ENCODE results near the gene ETV3L. TPM values are rescaled to one million over a fixed set of nuclear protein-coding genes. Genes with fewer than 3 reads are reported as not detected.
A peak's percentile ranks its signal among the peaks of the same experiment; 100 is the strongest.

ETV3L gene
- total and polyA plus RNA-seq, 2 experiments from 2014 or later: not detected

GRCh38 chr1:157050836-157051235 lies 48.8 kb downstream of the ETV3L start:
- Histone ChIP-seq H3K36me3 (replicated peaks; ENCODE audit: insufficient read depth, low read depth) (no peaks in the 10 kb centered on the region), H4K20me1 (ENCODE audit: insufficient read depth, poor library complexity, severe bottlenecking) (no peaks in the 10 kb centered on the region), H3K4me3 (no peak overlapping the region), H3K27me3 (no peaks in the 10 kb centered on the region), H3K4me2 (no peak overlapping the region), H3K27ac (no peak overlapping the region), H3K9me2 (replicated peaks; ENCODE audit: insufficient read depth) (no peaks in the 10 kb centered on the region), H2AFZ (no peak overlapping the region), H3K4me1 (ENCODE audit: insufficient read depth) (no peaks in the 10 kb centered on the region), H3K79me2 (no peaks in the 10 kb centered on the region), H3K9me3 (ENCODE audit: low read depth) (no peaks in the 10 kb centered on the region)
- no peak for DNase-seq (ENCODE audit: low spot score)
- 53% methylated on average over 2 of the region's 2 CpGs for WGBS (ENCODE audit: low lambda C conversion rate, missing lambda C conversion rate)
- TF ChIP-seq CTCF (IDR thresholded peaks at IDR 0.05; ENCODE audit: poor library complexity) (no peak), EZH2 (IDR thresholded peaks at IDR 0.05; ENCODE audit: borderline replicate concordance) (no peak), EZH2phosphoT487 (IDR thresholded peaks at IDR 0.05; ENCODE audit: low read depth, severe bottlenecking, unreplicated experiment) (no peak)

GRCh38 chr1:157047062-157047410 lies 52.6 kb downstream of the ETV3L start:
- Histone ChIP-seq H3K36me3 (replicated peaks; ENCODE audit: insufficient read depth, low read depth) (no peaks in the 10 kb centered on the region), H3K79me2 (peaks cover 29% of the 10 kb centered on the region), H4K20me1 (ENCODE audit: insufficient read depth, poor library complexity, severe bottlenecking) (peaks cover 24% of the 10 kb centered on the region), H3K4me2 (peak overlapping the region; percentile 93), H3K4me3 (no peak overlapping the region), H3K27ac (peak overlapping the region; percentile 98), H3K9me3 (ENCODE audit: low read depth) (no peaks in the 10 kb centered on the region), H3K9me2 (replicated peaks; ENCODE audit: insufficient read depth) (no peaks in the 10 kb centered on the region), H2AFZ (no peak overlapping the region), H3K4me1 (ENCODE audit: insufficient read depth) (peaks cover 23% of the 10 kb centered on the region), H3K27me3 (no peaks in the 10 kb centered on the region)
- 27% methylated on average over 2 of the region's 2 CpGs for WGBS (ENCODE audit: low lambda C conversion rate, missing lambda C conversion rate)
- no peak for TF ChIP-seq EZH2phosphoT487 (IDR thresholded peaks at IDR 0.05; ENCODE audit: low read depth, severe bottlenecking, unreplicated experiment)
- no peak for TF ChIP-seq CTCF (IDR thresholded peaks at IDR 0.05; ENCODE audit: poor library complexity)
- TF ChIP-seq EZH2 (IDR thresholded peaks at IDR 0.05; ENCODE audit: borderline replicate concordance): no peak
- peak; percentile 63 for DNase-seq (ENCODE audit: low spot score)

GRCh38 chr1:157045250-157046218 lies 54.1 kb downstream of the ETV3L start, which contains the start of gene ARHGEF11:
Gene ARHGEF11 (minus strand): TSS chr1:157045742. CDS start chr1:157044330, 1,412 bp downstream.
- TF ChIP-seq CTCF (IDR thresholded peaks at IDR 0.05; ENCODE audit: poor library complexity) (no peak), EZH2 (IDR thresholded peaks at IDR 0.05; ENCODE audit: borderline replicate concordance) (no peak), EZH2phosphoT487 (IDR thresholded peaks at IDR 0.05; ENCODE audit: low read depth, severe bottlenecking, unreplicated experiment) (no peak)
- Histone ChIP-seq H3K9me3 (ENCODE audit: low read depth) (no peaks in the 10 kb centered on the region), H3K27ac (peak within 1 kb of the TSS; percentile 98), H2AFZ (peak within 1 kb of the TSS; percentile 84), H3K4me2 (peak within 1 kb of the TSS; percentile 93), H3K27me3 (no peaks in the 10 kb centered on the region), H4K20me1 (ENCODE audit: insufficient read depth, poor library complexity, severe bottlenecking) (peaks cover 36% of the 10 kb centered on the region), H3K36me3 (replicated peaks; ENCODE audit: insufficient read depth, low read depth) (no peaks in the 10 kb centered on the region), H3K9me2 (replicated peaks; ENCODE audit: insufficient read depth) (no peaks in the 10 kb centered on the region), H3K79me2 (peaks cover 44% of the 10 kb centered on the region), H3K4me1 (ENCODE audit: insufficient read depth) (peaks cover 31% of the 10 kb centered on the region), H3K4me3 (peak within 1 kb of the TSS; percentile 60)
- under 1% methylated on average over 30 of the region's 120 CpGs for WGBS (ENCODE audit: low lambda C conversion rate, missing lambda C conversion rate)
- DNase-seq (ENCODE audit: low spot score): peak; percentile 97

All from hepatocyte (in vitro differentiated cells).